Activated effector memory CD4-positive, alpha-beta T cell treated with Interleukin-2 at 50 U/mL for 16 hours (primary cell): ENCODE measurements around the gene PER2.

Experiments used
- DNase-seq: peaks from one replicate; pipeline ENCODE4 v3.0.0-alpha.2; 2020

PER2 gene

DNA sequence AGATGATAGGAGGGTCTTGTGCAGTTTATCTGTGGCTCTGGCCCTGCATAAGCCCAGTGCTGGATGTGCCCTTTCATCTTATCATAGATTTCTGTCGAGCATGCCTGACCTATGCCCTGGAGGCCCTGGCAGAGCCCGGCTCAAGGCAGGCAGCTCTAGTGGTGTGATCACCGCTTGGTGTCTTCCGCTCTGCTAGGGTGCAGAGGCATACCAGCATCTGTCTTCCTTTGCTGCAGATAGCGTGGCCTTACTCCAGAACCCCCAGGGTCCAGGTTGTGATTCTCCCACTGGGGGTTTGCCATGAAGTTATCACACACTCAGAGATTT, 18.2 kb upstream of the PER2 start:
- DNase-seq = no peak

DNA sequence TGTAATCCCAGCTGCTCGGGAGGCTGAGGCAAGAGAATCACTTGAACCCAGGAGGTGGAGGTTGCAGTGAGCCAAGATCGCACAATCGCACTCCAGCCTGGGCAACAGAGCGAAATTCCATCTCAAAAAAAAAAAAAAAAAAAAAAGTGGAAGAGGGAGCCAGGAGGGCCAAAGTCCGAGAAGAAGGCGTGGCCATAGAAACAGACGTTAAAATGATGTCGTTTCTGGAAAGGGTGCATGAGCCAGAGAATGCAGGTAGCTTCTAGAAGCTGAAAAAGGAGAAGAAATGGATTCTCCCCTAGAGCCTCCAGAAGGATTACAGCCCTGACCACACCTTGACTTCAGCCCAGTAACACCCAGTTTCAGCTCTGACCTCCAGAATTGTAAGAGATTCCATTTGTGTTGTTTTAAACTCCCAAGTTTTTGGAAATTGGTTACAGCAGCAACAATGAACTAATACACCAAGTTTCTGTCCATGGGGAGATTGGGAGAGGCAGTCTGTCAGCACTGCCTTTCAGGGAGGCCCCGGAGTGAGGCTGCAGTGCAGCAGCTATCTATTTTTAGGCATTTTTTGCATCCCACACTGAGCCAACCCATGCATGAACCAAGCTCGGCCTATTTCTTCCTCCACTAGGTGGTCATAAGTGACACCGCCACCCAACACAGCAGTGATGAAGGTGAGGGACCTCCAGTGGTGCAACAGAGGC, 17.7 kb upstream of the PER2 start:
- DNase-seq = no peak

DNA sequence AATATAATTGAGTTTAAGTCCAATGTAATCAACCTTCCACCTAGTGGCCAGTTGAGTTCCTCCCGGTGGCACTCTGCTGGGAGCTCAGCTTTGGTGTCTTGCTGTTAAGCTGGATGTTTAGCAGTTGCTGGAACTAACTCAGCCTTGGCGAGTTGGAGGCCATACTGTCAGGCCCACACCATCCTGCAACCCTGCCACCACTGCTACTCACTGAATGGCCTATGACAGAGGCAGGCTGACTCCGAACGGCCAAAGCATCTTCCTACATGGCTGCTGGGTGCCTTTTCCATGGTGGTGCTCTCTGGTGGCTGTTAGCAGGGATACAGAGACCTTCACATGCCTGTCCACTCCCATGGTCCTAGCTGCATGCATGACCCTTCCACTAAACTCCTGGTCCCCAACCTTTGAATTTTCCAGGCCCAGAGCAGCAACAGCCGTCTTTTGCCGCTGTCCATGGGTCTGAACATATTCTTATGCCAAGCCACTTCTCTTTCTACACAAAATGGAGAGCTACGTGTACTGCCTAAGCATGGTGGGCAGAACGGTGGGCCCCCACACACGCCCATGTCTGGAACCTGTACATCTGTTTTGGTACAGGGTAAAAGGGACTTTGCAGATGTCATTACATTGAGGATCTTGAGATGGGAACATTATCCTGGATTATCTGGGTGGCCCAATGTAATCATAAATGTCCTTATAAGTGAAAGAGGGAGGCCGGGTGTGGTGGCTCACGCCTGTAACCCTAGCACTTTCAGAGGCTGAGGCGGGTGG, 16.9 kb upstream of the PER2 start:
- DNase-seq = no peak

DNA sequence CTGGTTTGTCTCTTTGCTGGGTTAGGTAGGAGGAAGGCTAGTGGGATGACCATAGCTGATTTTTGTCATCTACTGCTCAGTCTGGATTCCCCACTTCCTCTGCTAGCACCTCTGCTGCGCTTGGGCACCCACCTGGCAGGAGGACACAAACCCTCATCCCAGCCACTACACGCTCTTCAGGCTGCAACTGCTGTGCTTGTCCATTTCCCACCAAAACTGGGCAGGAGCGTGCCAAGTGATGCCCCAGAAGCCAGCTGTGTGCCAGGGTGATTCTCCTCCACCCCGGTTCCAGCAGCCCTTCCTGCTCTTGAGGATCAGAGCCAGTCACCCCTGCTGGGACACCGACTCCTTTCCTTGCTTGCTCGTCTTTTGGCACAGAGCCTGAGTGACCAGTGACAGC, 15.7 kb upstream of the PER2 start:
- DNase-seq = no peak

DNA sequence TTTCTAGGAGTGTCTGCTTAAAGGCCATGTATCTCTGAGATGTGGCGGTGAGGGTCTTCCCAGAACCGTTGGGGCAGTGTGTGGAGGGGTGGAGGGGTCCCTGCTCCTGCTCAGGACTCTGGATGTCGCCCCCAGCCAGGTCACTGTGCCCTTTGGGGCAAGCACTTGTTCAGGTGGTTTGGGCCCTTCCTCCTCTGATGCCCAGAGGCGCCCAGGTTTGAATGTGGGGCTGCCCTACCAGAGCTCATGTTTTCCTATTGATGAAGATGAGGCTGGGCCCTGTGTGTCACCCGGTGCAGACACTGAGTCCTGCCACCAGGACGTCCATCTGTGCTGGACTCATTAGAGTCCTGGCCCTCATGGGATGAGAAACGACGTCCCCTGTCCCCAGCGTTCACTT, 14.3 kb upstream of the PER2 start:
- DNase-seq = no peak

DNA sequence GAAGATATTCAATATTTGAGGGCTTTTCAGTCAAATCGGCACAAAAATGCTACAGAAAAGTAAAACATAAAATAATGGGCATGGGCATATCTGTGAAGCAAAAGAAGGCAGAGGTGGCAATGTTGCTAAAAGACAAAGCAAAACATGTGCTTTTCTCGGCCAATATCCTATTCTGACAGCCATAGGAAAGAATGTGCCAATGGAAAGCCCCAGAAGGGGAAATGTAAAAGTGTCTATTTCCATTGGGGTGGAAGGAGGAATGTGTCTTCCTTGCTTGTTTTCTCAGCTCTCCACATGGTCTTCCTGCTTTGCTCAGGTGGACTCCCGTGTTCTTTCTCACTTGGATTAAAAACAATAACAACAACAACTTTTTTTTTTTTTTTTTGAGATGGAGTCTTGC, 13.7 kb upstream of the PER2 start:
- no peak for DNase-seq

DNA sequence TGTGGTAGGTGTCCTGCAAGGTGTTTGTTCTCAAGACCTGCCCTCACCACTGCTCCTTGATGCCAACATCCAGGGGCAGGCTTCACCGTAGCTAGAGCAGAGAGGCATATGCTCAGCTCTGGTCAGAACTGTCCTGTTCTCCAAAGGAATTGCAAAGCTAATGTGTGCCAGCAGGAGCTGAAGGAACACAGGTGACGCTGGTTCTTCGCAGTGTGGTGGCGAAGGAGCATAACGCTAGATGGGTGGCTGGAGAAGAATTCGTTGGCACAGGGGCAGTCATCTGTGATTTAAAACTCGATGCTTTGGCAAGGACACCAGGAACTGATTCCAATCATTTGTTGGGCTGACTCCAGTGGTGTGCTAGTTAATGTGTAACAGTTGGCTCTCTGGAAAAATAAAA, 11.4 kb upstream of the PER2 start:
- DNase-seq = no peak

DNA sequence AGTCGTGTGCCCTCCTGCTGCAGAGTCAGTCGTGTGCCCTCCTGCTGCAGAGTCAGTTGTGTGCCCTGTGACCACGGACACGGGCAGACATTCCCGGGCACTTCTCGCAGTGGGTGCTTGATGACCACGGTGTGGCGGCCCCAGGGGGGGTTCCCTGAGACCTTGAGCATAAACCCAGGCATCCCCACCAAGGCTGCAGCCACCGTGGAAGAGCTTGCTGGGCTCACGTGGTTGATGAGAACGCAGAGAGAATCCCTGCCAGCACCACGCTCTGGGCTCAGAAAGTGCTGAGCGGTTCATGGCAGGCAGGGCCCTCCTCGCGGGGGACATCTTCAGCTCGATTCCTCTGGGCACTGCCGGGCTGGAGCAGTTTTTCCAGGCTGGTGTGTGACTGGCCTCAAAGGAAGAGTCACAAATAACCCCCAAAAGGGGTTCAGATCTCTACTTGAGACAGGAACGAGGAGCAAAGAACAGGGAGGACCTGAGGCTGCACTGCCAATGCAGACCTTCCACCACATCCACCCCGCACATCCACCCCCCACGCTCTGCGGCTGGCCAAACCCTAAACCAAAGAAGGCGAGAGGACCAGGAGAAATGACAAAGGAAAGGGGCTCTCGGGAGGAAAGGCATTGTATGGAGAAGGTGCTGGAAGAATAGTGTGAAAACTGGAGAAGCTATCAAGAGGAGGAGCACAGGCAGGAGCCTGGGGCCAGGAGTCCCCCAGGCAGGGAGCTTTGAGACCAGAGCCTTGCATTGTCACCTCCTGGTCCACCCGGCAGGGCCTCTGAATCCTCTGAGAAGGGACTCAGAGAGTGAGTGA, 8.4 kb upstream of the PER2 start:
- DNase-seq = no peak

DNA sequence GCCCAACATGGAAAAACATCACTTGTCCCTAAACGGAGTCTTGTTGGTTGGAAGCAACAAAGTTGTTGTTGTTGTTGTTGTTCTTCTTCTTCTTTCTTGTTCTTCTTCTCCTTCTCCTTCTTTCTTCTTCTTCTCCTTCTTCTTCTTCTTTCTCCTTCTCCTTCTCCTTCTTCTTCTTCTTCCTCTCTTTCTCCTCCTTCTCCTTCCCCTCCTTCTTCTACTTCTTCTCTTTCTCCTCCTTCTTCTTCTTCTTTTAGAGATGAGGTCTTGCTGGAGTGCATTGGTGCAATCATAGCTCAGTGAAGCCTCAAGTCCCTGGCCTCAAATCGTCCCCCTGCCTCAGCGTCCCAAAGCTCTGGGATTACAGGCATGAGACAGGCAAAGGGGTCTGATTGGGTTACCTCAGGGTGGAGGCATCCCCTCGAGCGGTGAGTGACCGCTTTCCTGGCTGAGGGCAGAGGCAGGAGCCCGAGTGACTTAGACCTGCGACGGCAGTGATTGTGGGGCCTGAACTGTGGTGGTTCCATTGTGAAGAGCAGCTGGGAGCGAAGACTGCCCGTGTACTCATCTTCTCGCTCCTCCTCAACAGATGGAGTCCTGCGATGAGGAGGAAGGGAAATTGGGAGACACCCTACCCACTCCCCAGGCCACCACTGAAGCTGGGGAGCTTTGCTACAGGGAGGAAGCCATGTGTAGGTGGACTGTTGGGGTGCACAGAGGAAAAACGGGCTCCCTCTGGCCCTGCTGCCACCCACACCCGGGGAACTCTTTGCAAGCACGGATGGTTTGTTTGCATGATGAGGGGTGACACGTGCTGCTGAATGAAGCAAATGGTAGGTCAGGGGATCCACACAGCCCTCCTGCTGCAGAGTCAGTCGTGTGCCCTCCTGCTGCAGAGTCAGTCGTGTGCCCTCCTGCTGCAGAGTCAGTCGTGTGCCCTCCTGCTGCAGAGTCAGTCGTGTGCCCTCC, 7.0 kb upstream of the PER2 start:
- DNase-seq = no peak

DNA sequence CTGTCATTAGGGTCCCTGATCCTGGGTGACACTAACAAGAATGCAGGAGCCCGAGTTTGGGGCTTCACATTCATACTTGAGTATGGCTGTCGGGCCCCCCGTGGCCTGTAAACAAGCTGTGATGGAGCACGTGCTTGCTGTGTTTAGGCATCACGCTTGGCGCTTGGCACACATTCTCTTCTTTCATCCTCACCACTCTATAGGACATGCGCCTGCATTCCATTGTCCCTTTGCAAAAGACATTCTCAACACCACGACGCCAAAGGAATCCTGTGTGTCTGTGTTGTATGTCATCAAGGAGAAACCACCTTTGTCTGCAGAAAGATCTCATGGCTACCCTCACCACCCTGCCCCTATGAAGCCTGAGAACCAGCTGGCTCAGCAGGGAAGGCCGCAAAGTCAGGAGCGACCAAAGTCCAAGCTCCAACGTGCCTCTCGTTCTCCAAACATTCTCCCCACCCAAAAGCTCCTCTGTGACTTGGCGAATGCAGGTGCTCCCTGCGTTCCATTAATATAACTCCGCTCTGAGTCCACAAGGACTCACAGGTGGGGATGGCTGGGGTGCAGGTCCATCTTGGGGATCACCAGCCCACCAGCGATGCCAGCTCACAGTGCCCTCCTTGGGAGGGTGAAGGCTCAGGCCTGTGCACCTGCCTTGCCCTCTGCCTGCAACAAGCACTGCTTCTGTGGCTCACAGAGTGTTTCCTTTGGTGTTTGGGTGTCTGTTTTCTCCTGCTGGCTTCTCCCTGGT, 6.2 kb upstream of the PER2 start:
- DNase-seq = no peak

DNA sequence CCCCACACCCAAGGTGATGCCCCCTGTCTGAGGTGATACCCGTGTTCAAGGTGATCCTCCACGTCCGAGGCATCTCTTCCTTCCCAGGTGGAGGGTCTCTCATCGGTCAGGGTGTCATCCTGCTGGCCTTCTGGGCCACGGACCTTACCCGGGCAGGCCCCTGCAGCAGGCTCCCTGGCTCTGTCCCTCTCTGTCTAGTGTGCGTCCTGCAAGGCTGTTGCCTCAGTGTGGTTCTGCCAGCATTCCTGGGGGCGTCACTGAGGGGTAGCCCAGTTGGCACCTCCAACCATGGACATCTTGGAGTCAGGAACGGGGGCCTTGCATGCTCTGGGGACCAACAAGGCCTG, 5.6 kb upstream of the PER2 start:
- DNase-seq = no peak

DNA sequence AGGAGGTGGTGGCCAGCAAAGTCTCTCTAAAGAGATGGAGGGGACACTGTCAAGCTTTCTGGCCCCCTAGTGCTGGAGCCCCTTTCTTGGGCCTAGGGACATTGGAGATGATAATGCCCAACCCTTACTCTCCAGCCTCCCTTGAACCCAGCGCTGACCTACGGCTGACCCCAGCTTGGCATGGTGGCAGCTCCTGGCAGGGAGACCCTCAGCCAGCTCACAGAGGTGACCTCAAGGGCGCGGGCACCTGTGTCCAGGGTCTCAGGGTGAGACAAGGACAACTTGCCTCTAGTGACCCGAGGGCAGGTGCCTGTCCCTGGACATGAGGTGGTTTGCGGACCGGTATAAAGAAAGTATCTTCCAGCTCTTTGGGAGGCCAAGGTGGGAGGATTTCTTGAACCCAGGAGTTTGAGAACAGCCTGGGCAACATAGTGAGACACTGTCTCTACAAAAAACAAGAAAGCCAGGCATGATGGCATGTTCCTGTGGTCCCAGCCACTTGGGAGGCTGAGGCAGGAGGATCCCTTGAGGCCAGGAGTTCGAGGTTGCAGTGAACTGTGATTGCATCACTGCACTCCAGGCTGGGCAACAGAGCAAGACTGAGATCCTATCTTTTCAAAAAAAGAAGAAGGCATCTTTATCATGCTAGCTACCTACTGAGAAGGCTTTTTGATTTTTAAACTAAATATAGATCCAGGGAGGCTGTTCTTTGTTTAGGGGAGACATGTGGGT, 3.3 kb upstream of the PER2 start:
- no peak for DNase-seq

DNA sequence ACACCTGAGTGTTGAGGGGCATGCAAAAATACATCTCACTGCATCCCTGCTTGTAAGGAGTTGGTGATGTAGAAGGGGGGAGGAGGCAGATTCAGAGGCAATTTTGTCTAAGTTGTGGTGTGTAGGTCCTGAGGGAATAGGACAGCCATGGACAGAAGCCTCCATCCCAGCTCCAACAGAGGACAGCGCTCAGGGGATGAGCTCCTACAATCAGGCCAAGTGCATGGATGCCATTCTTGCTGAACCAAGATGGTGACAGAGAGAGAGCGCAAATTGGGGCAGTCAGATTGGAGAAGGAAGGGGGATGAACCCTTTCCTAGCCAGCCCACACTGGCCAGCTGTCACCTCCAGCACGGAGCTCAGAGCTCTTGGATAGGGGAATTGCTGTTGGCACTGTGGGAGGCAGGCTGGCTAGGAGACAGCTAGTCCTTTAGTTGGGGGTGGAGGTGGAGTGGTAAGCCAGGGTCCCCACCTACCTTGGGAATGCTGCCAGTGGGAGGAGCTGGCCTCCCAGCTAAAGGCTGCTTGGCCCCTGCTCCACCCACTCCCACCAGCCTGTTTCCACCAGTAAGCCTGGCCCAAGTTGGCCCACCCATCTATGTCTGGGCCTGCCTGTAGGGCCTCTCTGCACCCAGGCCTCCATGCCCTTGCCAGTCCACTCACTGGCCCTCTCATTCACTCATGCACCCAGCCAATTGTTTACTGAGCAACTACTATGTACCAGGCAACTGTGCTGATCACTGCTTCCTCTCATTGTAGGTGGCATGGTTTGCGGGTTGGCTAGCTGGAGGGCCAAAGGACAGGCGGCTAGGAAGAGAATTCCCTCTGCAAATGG, 2.5 kb upstream of the PER2 start:
- no peak for DNase-seq

DNA sequence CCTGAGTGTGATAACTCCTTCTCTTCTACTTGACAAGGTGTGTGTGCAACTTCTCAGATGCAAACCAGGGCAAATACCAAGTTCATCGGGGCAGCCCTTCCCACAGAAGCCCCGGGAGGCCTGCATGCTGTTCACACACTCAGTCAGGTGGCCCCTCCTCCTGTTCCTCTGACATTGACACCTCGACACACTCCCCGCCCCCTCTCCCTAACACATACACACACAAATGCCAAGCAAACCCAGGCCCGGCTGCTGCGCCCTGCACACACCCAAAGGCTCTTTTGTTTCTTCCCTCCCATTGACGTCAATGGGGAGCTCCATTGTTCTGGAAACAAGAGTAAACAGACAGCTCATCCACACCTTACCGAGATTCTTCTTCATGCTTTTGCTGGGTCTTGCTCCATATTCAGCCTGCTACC, 1.7 kb upstream of the PER2 start:
- no peak for DNase-seq

DNA sequence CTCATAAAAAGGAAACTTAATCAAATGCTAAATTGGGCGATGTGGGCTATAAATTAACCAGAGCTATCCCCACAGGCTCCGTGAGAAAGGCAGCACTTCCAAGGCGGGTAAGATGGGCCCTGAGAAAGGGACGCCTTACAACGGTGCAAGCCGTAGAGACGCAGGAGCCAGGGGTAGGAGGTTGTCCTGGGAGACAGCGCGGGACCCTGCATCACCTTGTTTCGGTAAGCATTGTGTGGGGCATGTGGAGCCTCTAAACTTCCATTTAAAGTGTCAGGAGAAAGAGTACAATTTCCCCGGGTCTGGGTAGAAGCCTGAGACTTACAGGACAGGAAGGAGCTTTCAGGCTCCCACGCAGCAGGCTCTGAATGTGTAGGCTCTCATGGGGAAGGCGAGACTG, 1.2 kb upstream of the PER2 start:
- DNase-seq = no peak

DNA sequence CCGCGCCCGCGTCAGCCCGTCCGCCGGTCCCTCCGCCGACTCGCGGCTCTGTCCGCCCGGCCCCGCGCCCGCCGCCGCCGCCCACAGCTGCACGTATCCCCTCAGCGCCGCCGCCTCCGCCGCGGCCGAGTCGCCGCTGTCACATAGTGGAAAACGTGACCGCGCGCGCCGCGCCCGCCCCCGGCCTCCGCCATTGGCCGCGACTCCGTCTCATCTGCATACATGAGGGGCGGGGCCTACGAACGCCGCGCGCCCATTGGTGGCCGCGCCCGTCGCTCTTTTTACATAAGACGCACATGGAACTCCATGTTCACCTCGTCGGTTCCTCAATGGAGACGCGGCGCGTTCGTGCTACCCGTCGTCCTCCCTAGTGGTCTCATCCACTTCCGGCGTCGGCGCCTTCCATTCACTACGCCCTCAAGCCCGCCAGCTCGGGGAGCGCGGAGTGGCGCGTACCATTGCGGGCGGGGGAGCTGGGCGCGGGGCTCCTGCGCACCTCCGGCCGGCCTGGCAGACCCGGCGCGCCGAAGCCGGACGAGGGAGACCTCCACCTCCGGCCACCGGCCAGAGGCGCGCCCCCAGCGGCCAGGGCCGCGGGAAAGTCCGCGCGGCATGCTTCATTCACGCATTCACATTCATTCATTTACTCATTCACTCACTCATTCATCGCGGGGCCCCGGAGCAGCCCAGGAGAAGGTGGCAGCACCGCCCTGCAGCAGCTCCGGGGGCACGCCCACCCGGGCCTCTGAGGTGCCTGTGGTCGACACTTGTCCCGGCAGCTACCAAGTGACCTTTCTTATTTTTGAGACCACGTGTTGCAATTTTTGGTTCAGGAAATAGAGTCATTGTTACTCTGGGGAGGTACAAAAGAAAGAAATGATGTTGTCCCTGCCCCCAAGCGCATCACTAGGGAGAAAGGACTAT, 502 bp upstream of the PER2 start:
- DNase-seq = peak; percentile 96

DNA sequence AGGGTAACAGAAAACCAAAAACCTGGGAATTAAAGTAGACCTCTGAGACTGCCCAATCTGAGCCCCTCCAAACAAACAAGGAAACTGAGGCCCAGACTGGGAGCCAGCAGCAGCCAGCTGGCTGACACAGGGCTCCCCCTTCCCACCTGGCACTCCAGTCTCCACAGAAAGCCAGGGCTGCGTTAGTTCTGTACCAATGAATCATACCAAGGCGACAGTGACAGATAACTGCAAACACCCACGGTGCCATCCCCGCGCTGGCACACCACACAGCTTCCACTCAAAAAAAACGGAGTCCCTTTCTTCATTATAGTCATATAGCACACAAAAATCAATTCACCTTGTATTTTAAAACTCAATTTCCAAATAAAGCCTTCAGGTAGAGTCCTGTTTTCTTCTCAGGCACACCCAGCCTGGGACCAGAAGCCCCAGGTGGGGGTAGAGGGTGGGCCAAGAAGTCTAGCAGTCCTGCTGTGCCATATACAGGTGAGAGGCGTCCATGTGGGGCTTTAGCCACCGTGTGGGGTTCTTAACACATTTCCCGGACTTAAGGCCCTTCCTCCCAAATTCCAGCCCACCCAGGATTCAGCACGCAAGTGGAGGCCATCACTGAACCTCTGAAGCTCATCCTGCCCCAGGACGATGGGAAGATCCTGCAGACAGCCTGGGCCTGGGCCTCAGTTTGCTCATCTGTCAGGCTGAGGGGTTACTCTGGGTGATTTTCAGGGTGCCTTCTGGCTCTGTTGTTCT, 1.2 kb downstream of the PER2 start:
- DNase-seq = no peak

DNA sequence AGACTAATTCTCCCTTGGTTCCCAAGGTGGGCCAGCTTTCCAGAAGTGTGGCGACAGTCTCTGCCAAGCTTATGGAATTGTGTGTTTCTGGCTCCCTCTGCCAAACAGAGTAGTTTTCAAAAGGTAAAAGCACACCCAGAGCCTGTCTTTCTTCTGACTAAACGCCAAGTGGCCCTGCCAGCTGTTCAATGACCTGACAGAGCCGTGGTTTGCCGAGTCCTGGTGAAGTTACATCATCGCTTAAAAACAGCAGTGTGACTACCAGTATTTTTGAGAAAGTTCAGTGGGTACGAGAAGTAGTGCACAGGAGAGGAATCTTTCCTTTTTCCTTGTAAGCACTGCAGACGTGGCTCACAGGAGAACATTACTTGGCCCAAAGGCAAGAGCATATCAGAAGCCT, 1.9 kb downstream of the PER2 start:
- no peak for DNase-seq

DNA sequence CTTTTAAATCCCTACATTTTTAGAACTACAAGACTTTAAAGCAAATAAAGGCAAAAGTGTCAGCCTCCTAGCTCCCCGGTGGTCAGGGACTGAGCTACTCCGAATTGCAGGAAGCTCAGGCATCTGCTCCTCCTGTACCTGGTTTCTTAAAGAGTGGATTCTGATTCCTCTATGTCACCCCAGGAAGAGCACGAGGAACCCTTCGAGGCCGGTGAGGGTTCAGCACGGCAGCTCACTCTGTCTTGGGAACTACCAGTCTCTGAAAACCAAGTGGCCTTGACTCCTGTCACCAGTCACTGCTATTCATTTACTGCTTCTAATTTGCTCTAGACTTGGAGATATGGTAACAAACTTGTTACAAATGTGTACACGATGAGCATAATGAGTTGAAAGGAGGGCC, 2.3 kb downstream of the PER2 start:
- no peak for DNase-seq
